ENCODE results near the gene IGSF6. TPM values are rescaled to one million over a fixed set of nuclear protein-coding genes. Genes with fewer than 3 reads are reported as not detected.

IGSF6 gene, protein sequence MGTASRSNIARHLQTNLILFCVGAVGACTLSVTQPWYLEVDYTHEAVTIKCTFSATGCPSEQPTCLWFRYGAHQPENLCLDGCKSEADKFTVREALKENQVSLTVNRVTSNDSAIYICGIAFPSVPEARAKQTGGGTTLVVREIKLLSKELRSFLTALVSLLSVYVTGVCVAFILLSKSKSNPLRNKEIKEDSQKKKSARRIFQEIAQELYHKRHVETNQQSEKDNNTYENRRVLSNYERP
- polyA plus RNA-seq (2012; ENCODE audit: insufficient read length, low read depth), result 0.19 TPM

- no peak for TF ChIP-seq SIN3A (IDR thresholded peaks at IDR 0.05; ENCODE audit: borderline replicate concordance, insufficient read depth, low read length)
- no peak for TF ChIP-seq TAF1 (IDR thresholded peaks at IDR 0.05; ENCODE audit: borderline replicate concordance, insufficient read depth, low read length)
- TF ChIP-seq REST (IDR thresholded peaks at IDR 0.05; ENCODE audit: insufficient read depth in 1 of 2, low read depth in 2 of 2, low read length in 2 of 2), result no peak
- TF ChIP-seq POLR2AphosphoS5 (IDR thresholded peaks at IDR 0.05; ENCODE audit: low read depth, low read length), result no peak
These were observed at the start of gene IGSF6 for GRCh38 chr16:21652453-21652852. Gene IGSF6, minus strand, starts transcription at chr16:21652608. Its CDS starts 10 bp downstream, at chr16:21652598.

GRCh38 chr16:21701271-21701670 is 48.9 kb upstream of the IGSF6 start:
- no peak for TF ChIP-seq TAF1 (IDR thresholded peaks at IDR 0.05; ENCODE audit: borderline replicate concordance, insufficient read depth, low read length)
- TF ChIP-seq FOXP2 (optimal IDR thresholded peaks at IDR 0.05; ENCODE audit: borderline replicate concordance, extremely low read depth, extremely low read length, insufficient read depth), result no peak
- TF ChIP-seq POLR2AphosphoS5 (IDR thresholded peaks at IDR 0.05; ENCODE audit: low read depth, low read length), result no peak
- no peak for TF ChIP-seq REST (IDR thresholded peaks at IDR 0.05; ENCODE audit: insufficient read depth in 1 of 2, low read depth in 2 of 2, low read length in 2 of 2)
- no peak for TF ChIP-seq SIN3A (IDR thresholded peaks at IDR 0.05; ENCODE audit: borderline replicate concordance, insufficient read depth, low read length)

DNA sequence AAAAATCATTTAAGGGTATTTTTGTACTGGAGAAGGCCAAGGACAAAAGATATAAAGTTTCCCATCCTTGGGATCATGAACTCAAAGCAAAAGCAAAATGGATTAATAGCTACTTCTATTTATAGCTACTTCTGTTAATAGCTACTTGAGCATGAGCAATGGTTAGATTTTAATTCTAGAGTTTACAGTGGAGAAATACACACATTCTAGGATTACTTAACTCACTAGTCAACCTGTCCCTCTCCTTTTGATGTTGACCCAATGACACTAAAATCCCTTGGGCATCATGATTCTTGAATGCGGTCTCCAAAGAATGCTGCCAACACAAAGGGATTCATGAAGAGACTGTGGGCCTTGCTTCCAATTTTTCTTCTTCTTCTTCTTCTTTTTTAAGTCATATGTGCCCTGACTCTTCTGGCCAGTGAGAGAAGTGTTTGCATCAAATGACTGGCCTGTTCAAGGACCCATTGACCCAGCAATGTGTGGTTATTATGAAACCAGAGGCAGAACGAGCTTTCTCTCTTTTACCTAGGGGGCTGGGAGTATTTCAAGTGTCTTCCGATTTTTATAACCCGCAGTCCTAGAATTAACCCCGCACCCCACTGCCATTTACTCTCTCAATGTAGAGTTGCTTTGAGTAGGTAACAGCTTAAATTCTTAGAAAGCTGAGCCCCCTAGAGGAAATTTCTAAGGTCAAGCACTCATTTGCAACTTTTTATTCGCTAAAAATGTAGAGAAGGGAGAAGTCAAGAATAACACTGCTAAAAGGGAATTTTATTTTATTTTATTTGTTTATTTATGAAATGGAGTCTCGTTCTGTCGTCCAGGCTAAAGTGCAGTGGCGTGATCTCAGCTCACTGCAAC is 46.0 kb upstream of the IGSF6 start:
- TF ChIP-seq SIN3A (IDR thresholded peaks at IDR 0.05; ENCODE audit: borderline replicate concordance, insufficient read depth, low read length) (no peak), REST (IDR thresholded peaks at IDR 0.05; ENCODE audit: insufficient read depth in 1 of 2, low read depth in 2 of 2, low read length in 2 of 2) (no peak), FOXP2 (optimal IDR thresholded peaks at IDR 0.05; ENCODE audit: borderline replicate concordance, extremely low read depth, extremely low read length, insufficient read depth) (no peak), POLR2AphosphoS5 (IDR thresholded peaks at IDR 0.05; ENCODE audit: low read depth, low read length) (no peak), TAF1 (IDR thresholded peaks at IDR 0.05; ENCODE audit: borderline replicate concordance, insufficient read depth, low read length) (no peak)

DNA sequence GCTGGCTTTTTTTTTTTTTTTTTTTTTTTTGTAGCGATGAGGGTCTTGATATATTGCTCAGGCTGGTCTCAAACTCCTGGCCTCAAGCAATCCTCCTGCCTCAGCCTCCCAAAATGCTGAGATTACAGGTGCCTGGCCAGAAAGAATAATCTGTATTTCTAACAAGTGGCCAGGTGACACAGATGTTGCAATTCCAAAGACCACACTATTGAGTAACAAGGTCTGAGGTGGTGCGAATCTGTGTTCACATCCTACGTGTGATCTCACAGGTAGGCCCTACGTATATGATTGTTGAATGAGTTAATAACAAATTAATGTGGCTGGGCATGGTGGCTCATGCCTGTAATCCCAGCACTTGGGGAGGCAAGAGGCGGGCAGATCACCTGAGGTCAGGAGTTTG is 44.6 kb upstream of the IGSF6 start:
- TF ChIP-seq REST (IDR thresholded peaks at IDR 0.05; ENCODE audit: insufficient read depth in 1 of 2, low read depth in 2 of 2, low read length in 2 of 2) (no peak), TAF1 (IDR thresholded peaks at IDR 0.05; ENCODE audit: borderline replicate concordance, insufficient read depth, low read length) (no peak), POLR2AphosphoS5 (IDR thresholded peaks at IDR 0.05; ENCODE audit: low read depth, low read length) (no peak), FOXP2 (optimal IDR thresholded peaks at IDR 0.05; ENCODE audit: borderline replicate concordance, extremely low read depth, extremely low read length, insufficient read depth) (no peak), SIN3A (IDR thresholded peaks at IDR 0.05; ENCODE audit: borderline replicate concordance, insufficient read depth, low read length) (no peak)

All from PFSK-1 (cell line).